ENCODE data around the gene PMPCA.

DNA sequence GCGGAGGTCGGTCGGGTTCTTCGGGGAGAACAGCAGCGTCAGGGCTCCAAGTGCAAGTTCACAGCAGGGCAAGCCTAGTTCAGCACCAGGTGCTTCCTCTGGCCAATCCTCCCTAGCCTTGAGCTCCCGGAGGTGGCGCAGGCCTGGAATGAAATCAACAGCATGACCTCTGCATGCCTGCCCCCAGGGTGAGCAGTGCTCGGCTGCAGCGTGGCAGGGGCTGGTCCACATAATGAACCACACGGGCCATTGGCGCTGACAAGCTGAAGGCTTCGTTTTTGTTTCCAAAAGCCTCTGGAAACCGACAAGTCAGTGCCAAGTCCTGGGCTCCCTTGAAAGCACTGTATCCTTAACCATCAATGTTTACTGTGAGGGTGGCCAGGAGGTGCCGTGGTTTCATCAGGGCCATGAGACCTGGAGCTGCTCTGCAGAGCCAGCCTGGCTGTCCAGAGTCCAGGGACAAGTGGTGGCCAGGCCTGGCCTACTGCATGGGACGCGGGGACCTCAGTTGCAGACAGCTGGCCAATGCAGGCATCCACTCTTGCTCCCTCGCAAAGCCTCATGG, 31.3 kb downstream of the PMPCA start:
- TF ChIP-seq GATA2 (IDR thresholded peaks at IDR 0.05; ENCODE audit: low read depth, low read length) = no peak
- no peak for TF ChIP-seq GATA3 (IDR thresholded peaks at IDR 0.05; ENCODE audit: low read depth, low read length)
